GM12878 (cell line): ENCODE data around the gene MST1R. TPM values are rescaled to one million over a fixed set of nuclear protein-coding genes. Genes with fewer than 3 reads are reported as not detected.

Source experiments
- ATAC-seq: fragments of 200-7000 bp; cut with Tn5 transposase; 3 replicates; pipeline ENCODE4 v1.9.1; 2020; ENCODE audit warnings: mild to moderate bottlenecking, moderate library complexity
- BruUV-seq: library from RNA; stranded (reverse); fragments of 400-500 nt; replicated peaks from 2 replicates; lab custom pipeline; 2021; lab: Mats Ljungman, UMichigan
- CTCF ChIA-PET: fragments of 300-600 bp; sonication (Branson Sonifier 250); formaldehyde crosslinking; extraction: SDS; loops from one replicate; lab custom pipeline; 2021; ENCODE audit warnings: inconsistent platforms; lab: Yijun Ruan, JAX
- POLR2A ChIA-PET: fragments of 350-600 bp; formaldehyde crosslinking; extraction: SDS; loops from one replicate; lab custom pipeline; 2021; ENCODE audit warnings: inconsistent platforms; lab: Charles Lee
- RAD21 ChIA-PET: fragments of 300-600 bp; sonication (Branson Sonifier 250); formaldehyde crosslinking; loops from one replicate; lab custom pipeline; 2023; ENCODE audit warnings: antibody characterized with exemption; ENCODE audit not compliant: unreplicated experiment; lab: Charles Lee
- SMC1A ChIA-PET: fragments of 300-600 bp; sonication (Branson Sonifier 250); formaldehyde crosslinking; loops from one replicate; lab custom pipeline; 2023; ENCODE audit not compliant: unreplicated experiment, uncharacterized antibody; lab: Charles Lee
- DNase-seq: peaks from one replicate; pipeline ENCODE4 v3.0.0-alpha.2; 2011; ENCODE audit warnings: low read depth, low spot score
- FAIRE-seq: peaks from 3 replicates; lab custom pipeline; 2011; peaks lifted over from hg19 to GRCh38; lab: Jason Lieb, UNC
- H2AFZ ChIP-seq: 2 replicates; pipeline ENCODE4 v1.6.0; 2011; ENCODE audit warnings: low read depth, low read length, control low read depth; ENCODE audit not compliant: control insufficient read depth
- H3K27ac ChIP-seq: 2 replicates; pipeline ENCODE4 v1.5.1; 2011; ENCODE audit warnings: control low read depth; ENCODE audit not compliant: control insufficient read depth, insufficient read depth
- H3K27me3 ChIP-seq, 2 experiments: replicated peaks in 1 of 2; 2 replicates each; pipeline versions ENCODE4 v1.6.0 to v1.6.1; 2011; ENCODE audit warnings: low read length in 1 of 2; ENCODE audit not compliant: control insufficient read depth in 2 of 2, insufficient read depth in 2 of 2
- H3K36me3 ChIP-seq, 2 experiments: 2 replicates each; pipeline ENCODE4 v1.5.1; 2011; ENCODE audit warnings: low read length in 1 of 2; ENCODE audit not compliant: control insufficient read depth in 2 of 2, insufficient read depth in 2 of 2
- H3K4me1 ChIP-seq: 2 replicates; pipeline ENCODE4 v1.6.1; 2011; ENCODE audit warnings: mild to moderate bottlenecking, low read length, moderate library complexity, mixed read lengths; ENCODE audit not compliant: control insufficient read depth, insufficient read depth
- H3K4me2 ChIP-seq: 2 replicates; pipeline ENCODE4 v1.6.0; 2011; ENCODE audit warnings: control low read depth; ENCODE audit not compliant: control insufficient read depth, insufficient read depth
- H3K4me3 ChIP-seq: fragments of 200-600 bp; sonication (generic); 2 replicates; pipeline ENCODE4 v1.5.1; 2016
- H3K79me2 ChIP-seq: 2 replicates; pipeline ENCODE4 v1.6.0; 2011; ENCODE audit warnings: low read length; ENCODE audit not compliant: control insufficient read depth, insufficient read depth
- H3K9ac ChIP-seq: 2 replicates; pipeline ENCODE4 v1.8.0; 2011; ENCODE audit warnings: low read length, control low read depth, mixed read lengths; ENCODE audit not compliant: control insufficient read depth, insufficient read depth
- H3K9me3 ChIP-seq: replicated peaks from 3 replicates; pipeline ENCODE4 v1.5.1; 2011; ENCODE audit warnings: mild to moderate bottlenecking, low read length; ENCODE audit not compliant: control insufficient read depth, insufficient read depth
- H4K20me1 ChIP-seq: 2 replicates; pipeline ENCODE4 v1.6.0; 2011; ENCODE audit not compliant: control insufficient read depth, insufficient read depth
- ASH2L ChIP-seq: fragments of 300-600, 200-600 bp; sonication (generic); IDR thresholded peaks from 2 replicates; pipeline ENCODE4 v1.6.1; 2017; ENCODE audit warnings: low read depth, mild to moderate bottlenecking, borderline replicate concordance
- BACH1 ChIP-seq: fragments of 450-650 bp; IDR thresholded peaks from 2 replicates; pipeline ENCODE4 v1.6.1; 2017; ENCODE audit warnings: mild to moderate bottlenecking, borderline replicate concordance
- CBX3 ChIP-seq: fragments of 200-600 bp; sonication (generic); IDR thresholded peaks from 2 replicates; pipeline ENCODE4 v1.6.1; 2016; ENCODE audit warnings: low read depth, borderline replicate concordance
- CREM ChIP-seq: IDR thresholded peaks from 2 replicates; pipeline ENCODE4 v1.6.1; 2014; ENCODE audit warnings: antibody characterized with exemption, low read depth
- FOXK2 ChIP-seq: fragments of 450-650 bp; IDR thresholded peaks from 2 replicates; pipeline ENCODE4 v1.6.1; 2017; ENCODE audit warnings: mild to moderate bottlenecking, moderate library complexity
- GABPA ChIP-seq: IDR thresholded peaks from 2 replicates; pipeline ENCODE4 v1.6.1; 2014; ENCODE audit warnings: antibody characterized with exemption, low read depth, mild to moderate bottlenecking, inconsistent platforms
- IKZF2 ChIP-seq, 2 experiments: fragments of 450-650 bp; IDR thresholded peaks; 2 replicates each; pipeline ENCODE4 v1.6.1; 2017; ENCODE audit warnings: mild to moderate bottlenecking in 2 of 2, moderate library complexity in 2 of 2
- MEF2A ChIP-seq: IDR thresholded peaks from 2 replicates; pipeline ENCODE4 v1.6.1; 2011; ENCODE audit warnings: low read depth, mild to moderate bottlenecking, low read length, moderate library complexity; ENCODE audit not compliant: insufficient read depth
- MLLT1 ChIP-seq: fragments of 450-650 bp; IDR thresholded peaks from 2 replicates; pipeline ENCODE4 v1.6.1; 2016; ENCODE audit warnings: mild to moderate bottlenecking
- MXI1 ChIP-seq: fragments of 150-350 bp; IDR thresholded peaks from 2 replicates; pipeline ENCODE4 v1.6.1; 2011; ENCODE audit warnings: low read depth, mild to moderate bottlenecking, inconsistent platforms, low read length, improper control_type of control experiment
- MYC ChIP-seq: IDR thresholded peaks from 2 replicates; pipeline ENCODE4 v1.6.1; 2011; ENCODE audit warnings: mild to moderate bottlenecking, low read length, moderate library complexity, inconsistent platforms; ENCODE audit not compliant: insufficient read depth, insufficient replicate concordance, insufficient read length, severe bottlenecking
- PKNOX1 ChIP-seq: fragments of 450-650 bp; IDR thresholded peaks from 2 replicates; pipeline ENCODE4 v1.6.1; 2016; ENCODE audit warnings: mild to moderate bottlenecking
- RELA ChIP-seq: fragments of 450-650 bp; IDR thresholded peaks from 2 replicates; pipeline ENCODE4 v1.8.0; 2014; ENCODE audit warnings: borderline replicate concordance; ENCODE audit not compliant: partially characterized antibody
- WGBS: methylation state at CpG from one replicate; pipeline ENCODE4 v1.1.6; 2016; ENCODE audit warnings: low lambda C conversion rate; ENCODE audit not compliant: insufficient replicate concordance, insufficient coverage; ENCODE audit errors: missing lambda C conversion rate; 5-methylcytosine and 5-hydroxymethylcytosine counted together
- in situ Hi-C: fragments of 300-500 bp; cut with MboI; formaldehyde crosslinking; loops from 9 replicates; pipeline ENCODE4 v1.14.3; 2018; ENCODE audit warnings: mixed read lengths
- intact Hi-C: fragments of 100-400 bp; cut with micrococcal nuclease; formaldehyde crosslinking; loops from one replicate; pipeline ENCODE4 v1.14.2; 2022; ENCODE audit not compliant: unreplicated experiment
- polyA plus RNA-seq, 11 experiments: library from polyadenylated mRNA; depleted of rRNA in 4 of 11; unstranded in 6 of 11; stranded (reverse) in 5 of 11; fragments of >200 nt; fragmentation: Nextera tagmentation in 4 of 11; fragmentation: Illumina TruSeq in 1 of 11; extraction: Ambion mirVana in 4 of 11; extraction: Trizol in 1 of 11; gene quantifications; 1 replicate in 1 of 11; 2 replicates in 10 of 11; pipeline versions ENCODE4 v1.2.1 to v1.2.3, GENCODE V29; 2011 to 2016; ENCODE audit warnings: inconsistent platforms in 2 of 11, missing spikeins in 2 of 11, low read depth in 1 of 11
- total RNA-seq, 4 experiments: library from RNA; depleted of rRNA in 3 of 4; stranded (reverse); fragments of >200 nt in 3 of 4; fragmentation: Illumina TruSeq in 1 of 4; extraction: Trizol in 1 of 4; gene quantifications; 2 replicates each; pipeline versions ENCODE4 v1.2.1 to v1.2.3, GENCODE V29; 2013 to 2021
- TF ChIP-seq, protein P1 (sequence below): fragments of 450-650 bp; conservative IDR thresholded peaks from 2 replicates; pipeline ENCODE4 v1.6.1; 2017; ENCODE audit warnings: mild to moderate bottlenecking, moderate library complexity
- TF ChIP-seq, protein P2 (sequence below): fragments of 150-350 bp; IDR thresholded peaks from 2 replicates; pipeline ENCODE4 v1.6.1; 2014; ENCODE audit warnings: mild to moderate bottlenecking, low read depth, low read length

The MST1R gene
- total and polyA plus RNA-seq, 10 of the 15 experiments (the other 5 are each of a cell fraction or from before 2014, with no cell fraction given): 0.40 to 5.6 (median 1.2) TPM

GRCh38 chr3:49840388-49840787, 63.3 kb downstream of the MST1R start:
- H3K4me3 ChIP-seq: no peak overlapping the region
- ATAC-seq (no peak), FAIRE-seq (no peak), DNase-seq (no peak)
- WGBS: 75% methylated on average over 2 of the region's 2 CpGs
- no peak overlapping the region for H2AFZ ChIP-seq
- H3K27ac ChIP-seq: no peak overlapping the region
- ChIA-PET CTCF (interaction anchor here (1.8 to 14.1 kb wide), 7 partner anchors 27 to 301 kb away, joined by 9 to 327 read pairs (median 19); partner anchors contain the start of genes CDHR4, INKA1, MST1R and UBA7), SMC1A (interaction anchor here (0.7 to 7.5 kb wide), 4 partner anchors 27 to 245 kb away, joined by 3 to 146 read pairs (median 13); partner anchors contain the start of genes CDHR4, INKA1 and UBA7), RAD21 (interaction anchor here (1.2 to 7.0 kb wide), 5 partner anchors 37 to 96 kb away, joined by 3 to 182 read pairs (median 4); partner anchors contain the start of genes CDHR4 and INKA1), POLR2A (interaction anchor here (0.6 to 2.4 kb wide), 2 partner anchors 37 to 131 kb away, joined by 6 to 21 read pairs; partner anchors contain the start of gene INKA1)
- no peaks in the 10 kb centered on the region for H4K20me1 ChIP-seq
- no peaks in the 10 kb centered on the region for H3K79me2 ChIP-seq
- H3K9ac ChIP-seq: no peak overlapping the region
- intact Hi-C loops (no loop called here), in situ Hi-C loops (no loop called here)
- H3K36me3 ChIP-seq: peaks cover 16 to 22% of the 10 kb centered on the region in 2 experiments
- no peaks in the 10 kb centered on the region for H3K9me3 ChIP-seq
- BruUV-seq: no TSS peak
- H3K4me1 ChIP-seq: no peaks in the 10 kb centered on the region
- H3K4me2 ChIP-seq: no peak overlapping the region
- no peaks in the 10 kb centered on the region for H3K27me3 ChIP-seq
- TF ChIP-seq IKZF2 (IDR thresholded peaks at IDR 0.05): no peak
- TF ChIP-seq MYC: no peak
- TF ChIP-seq ASH2L: no peak
- no peak for TF ChIP-seq MLLT1
- TF ChIP-seq BACH1: no peak
- no peak for TF ChIP-seq CREM
- no peak for TF ChIP-seq PKNOX1
- TF ChIP-seq MXI1: no peak
- TF ChIP-seq, protein P1, sequence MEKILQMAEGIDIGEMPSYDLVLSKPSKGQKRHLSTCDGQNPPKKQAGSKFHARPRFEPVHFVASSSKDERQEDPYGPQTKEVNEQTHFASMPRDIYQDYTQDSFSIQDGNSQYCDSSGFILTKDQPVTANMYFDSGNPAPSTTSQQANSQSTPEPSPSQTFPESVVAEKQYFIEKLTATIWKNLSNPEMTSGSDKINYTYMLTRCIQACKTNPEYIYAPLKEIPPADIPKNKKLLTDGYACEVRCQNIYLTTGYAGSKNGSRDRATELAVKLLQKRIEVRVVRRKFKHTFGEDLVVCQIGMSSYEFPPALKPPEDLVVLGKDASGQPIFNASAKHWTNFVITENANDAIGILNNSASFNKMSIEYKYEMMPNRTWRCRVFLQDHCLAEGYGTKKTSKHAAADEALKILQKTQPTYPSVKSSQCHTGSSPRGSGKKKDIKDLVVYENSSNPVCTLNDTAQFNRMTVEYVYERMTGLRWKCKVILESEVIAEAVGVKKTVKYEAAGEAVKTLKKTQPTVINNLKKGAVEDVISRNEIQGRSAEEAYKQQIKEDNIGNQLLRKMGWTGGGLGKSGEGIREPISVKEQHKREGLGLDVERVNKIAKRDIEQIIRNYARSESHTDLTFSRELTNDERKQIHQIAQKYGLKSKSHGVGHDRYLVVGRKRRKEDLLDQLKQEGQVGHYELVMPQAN: no peak
- no peak for TF ChIP-seq GABPA
- TF ChIP-seq FOXK2: no peak
- TF ChIP-seq, protein P2, sequence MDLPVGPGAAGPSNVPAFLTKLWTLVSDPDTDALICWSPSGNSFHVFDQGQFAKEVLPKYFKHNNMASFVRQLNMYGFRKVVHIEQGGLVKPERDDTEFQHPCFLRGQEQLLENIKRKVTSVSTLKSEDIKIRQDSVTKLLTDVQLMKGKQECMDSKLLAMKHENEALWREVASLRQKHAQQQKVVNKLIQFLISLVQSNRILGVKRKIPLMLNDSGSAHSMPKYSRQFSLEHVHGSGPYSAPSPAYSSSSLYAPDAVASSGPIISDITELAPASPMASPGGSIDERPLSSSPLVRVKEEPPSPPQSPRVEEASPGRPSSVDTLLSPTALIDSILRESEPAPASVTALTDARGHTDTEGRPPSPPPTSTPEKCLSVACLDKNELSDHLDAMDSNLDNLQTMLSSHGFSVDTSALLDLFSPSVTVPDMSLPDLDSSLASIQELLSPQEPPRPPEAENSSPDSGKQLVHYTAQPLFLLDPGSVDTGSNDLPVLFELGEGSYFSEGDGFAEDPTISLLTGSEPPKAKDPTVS: no peak
- no peak for TF ChIP-seq RELA
- TF ChIP-seq MEF2A: no peak
- TF ChIP-seq CBX3: no peak
